Kidney (tissue), 14 donors: ENCODE data around the gene TNNI3K. TPM values are rescaled to one million over a fixed set of nuclear protein-coding genes. Genes with fewer than 3 reads are reported as not detected.

Source experiments
- DNase-seq, 5 donors: peaks; one replicate each; pipeline ENCODE4 v3.0.0-alpha.2; 2013 to 2020
- FAIRE-seq: peaks from 2 replicates; lab custom pipeline; 2012; peaks lifted over from hg19 to GRCh38; lab: Jason Lieb, UNC
- H3K27ac ChIP-seq, 2 donors: one replicate each; pipeline ENCODE4 v1.7.0; 2013; ENCODE audit warnings: low read depth in 2 of 2, low read length in 2 of 2, inconsistent platforms in 1 of 2
- H3K27me3 ChIP-seq: one replicate; pipeline ENCODE4 v1.7.1; 2013; ENCODE audit warnings: low read length, inconsistent platforms; ENCODE audit not compliant: control insufficient read depth, insufficient read depth
- H3K36me3 ChIP-seq, 3 donors: one replicate each; pipeline versions ENCODE4 v1.7.0 to v1.7.1; 2013; ENCODE audit warnings: low read length in 3 of 3, control low read depth in 1 of 3, inconsistent platforms in 1 of 3; ENCODE audit not compliant: insufficient read depth in 3 of 3, control insufficient read depth in 2 of 3
- H3K4me1 ChIP-seq, 3 donors: one replicate each; pipeline versions ENCODE4 v1.7.0 to v1.7.1; 2013; ENCODE audit warnings: low read length in 3 of 3, inconsistent platforms in 1 of 3, low read depth in 1 of 3; ENCODE audit not compliant: control insufficient read depth in 2 of 3, insufficient read depth in 2 of 3
- H3K4me3 ChIP-seq, 3 donors: one replicate each; pipeline versions ENCODE4 v1.7.0 to v1.8.1; 2013; ENCODE audit warnings: low read length in 3 of 3, control low read depth in 1 of 3, inconsistent platforms in 1 of 3
- H3K9ac ChIP-seq, 3 donors: one replicate each; pipeline versions ENCODE4 v1.7.0 to v1.7.1; 2013; ENCODE audit warnings: low read length in 3 of 3, control low read depth in 1 of 3, inconsistent platforms in 1 of 3
- H3K9me3 ChIP-seq, 3 donors: one replicate each; pipeline versions ENCODE4 v1.7.0 to v1.7.1; 2013; ENCODE audit warnings: low read length in 3 of 3, control low read depth in 1 of 3, inconsistent platforms in 1 of 3; ENCODE audit not compliant: control insufficient read depth in 2 of 3, insufficient read depth in 1 of 3
- intact Hi-C: fragments of 100-400 bp; cut with DNase I; formaldehyde crosslinking; loops from one replicate; pipeline ENCODE4 v1.11.1; 2022
- polyA plus RNA-seq: library from polyadenylated mRNA; stranded (reverse); fragments of 350-450 nt; fragmentation: Illumina TruSeq; extraction: RNeasy Lipid Tissue Mini Kit (QIAGEN cat#74804); gene quantifications from one replicate; pipeline ENCODE4 v1.2.3, GENCODE V29; 2014; ENCODE audit warnings: low read depth, low replicate concordance; ENCODE audit not compliant: insufficient read depth
- total RNA-seq: library from RNA; stranded (reverse); fragmentation: NEBNext Ultra II Directional; extraction: Animal tissue kit (Norgen Biotek cat#: 25700); gene quantifications from one replicate; pipeline ENCODE4 v1.2.1, GENCODE V29; 2021
- TF ChIP-seq, protein P1 (sequence below): IDR thresholded peaks from 3 replicates; pipeline ENCODE4 v1.5.1; 2012; ENCODE audit warnings: mild to moderate bottlenecking, moderate library complexity, borderline replicate concordance; ENCODE audit not compliant: insufficient read depth; ENCODE audit errors: extremely low read depth
- donor health status: control.
- donor health status: control.
- donor health status: control.
- donor health status: control.
- donor health status: control.
- donor health status: DM: yes; HTN: yes; CAD: no.
- donor health status: Normal renal cell carcinoma (clear cell type).

Gene TNNI3K
- total and polyA plus RNA-seq, 2 donors from 2014 or later = 1.4 to 2.2 TPM

DNA sequence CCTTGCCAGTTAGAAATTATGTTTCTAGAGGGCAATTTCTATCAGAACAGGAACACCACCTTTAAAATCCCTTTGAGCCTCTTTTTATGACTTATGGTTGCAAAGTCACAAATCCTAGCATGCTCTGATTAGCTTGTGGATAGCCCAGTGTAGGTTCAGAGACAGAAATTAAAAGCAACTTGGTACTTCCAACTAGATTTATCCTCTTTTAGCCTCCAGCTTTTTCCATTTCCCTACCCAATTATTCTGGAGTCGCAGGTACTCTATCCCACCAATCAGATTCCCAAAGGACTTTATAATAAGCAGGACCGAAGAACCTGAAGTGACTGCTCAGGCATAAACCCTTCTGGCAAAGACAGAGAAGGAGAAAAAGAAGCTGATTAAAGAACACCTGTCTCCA lies 310.6 kb downstream of the TNNI3K start:
- no peak for DNase-seq
- H3K36me3 ChIP-seq = no peaks in the 10 kb centered on the region
- no peak overlapping the region for H3K4me3 ChIP-seq
- TF ChIP-seq, protein P1, sequence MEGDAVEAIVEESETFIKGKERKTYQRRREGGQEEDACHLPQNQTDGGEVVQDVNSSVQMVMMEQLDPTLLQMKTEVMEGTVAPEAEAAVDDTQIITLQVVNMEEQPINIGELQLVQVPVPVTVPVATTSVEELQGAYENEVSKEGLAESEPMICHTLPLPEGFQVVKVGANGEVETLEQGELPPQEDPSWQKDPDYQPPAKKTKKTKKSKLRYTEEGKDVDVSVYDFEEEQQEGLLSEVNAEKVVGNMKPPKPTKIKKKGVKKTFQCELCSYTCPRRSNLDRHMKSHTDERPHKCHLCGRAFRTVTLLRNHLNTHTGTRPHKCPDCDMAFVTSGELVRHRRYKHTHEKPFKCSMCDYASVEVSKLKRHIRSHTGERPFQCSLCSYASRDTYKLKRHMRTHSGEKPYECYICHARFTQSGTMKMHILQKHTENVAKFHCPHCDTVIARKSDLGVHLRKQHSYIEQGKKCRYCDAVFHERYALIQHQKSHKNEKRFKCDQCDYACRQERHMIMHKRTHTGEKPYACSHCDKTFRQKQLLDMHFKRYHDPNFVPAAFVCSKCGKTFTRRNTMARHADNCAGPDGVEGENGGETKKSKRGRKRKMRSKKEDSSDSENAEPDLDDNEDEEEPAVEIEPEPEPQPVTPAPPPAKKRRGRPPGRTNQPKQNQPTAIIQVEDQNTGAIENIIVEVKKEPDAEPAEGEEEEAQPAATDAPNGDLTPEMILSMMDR = no peak
- H3K27me3 ChIP-seq = no peaks in the 10 kb centered on the region
- H3K9me3 ChIP-seq = no peaks in the 10 kb centered on the region
- H3K9ac ChIP-seq = no peak overlapping the region
- intact Hi-C loops = no loop called here
- no peaks in the 10 kb centered on the region for H3K4me1 ChIP-seq
- H3K27ac ChIP-seq = no peak overlapping the region
- FAIRE-seq = no peak

DNA sequence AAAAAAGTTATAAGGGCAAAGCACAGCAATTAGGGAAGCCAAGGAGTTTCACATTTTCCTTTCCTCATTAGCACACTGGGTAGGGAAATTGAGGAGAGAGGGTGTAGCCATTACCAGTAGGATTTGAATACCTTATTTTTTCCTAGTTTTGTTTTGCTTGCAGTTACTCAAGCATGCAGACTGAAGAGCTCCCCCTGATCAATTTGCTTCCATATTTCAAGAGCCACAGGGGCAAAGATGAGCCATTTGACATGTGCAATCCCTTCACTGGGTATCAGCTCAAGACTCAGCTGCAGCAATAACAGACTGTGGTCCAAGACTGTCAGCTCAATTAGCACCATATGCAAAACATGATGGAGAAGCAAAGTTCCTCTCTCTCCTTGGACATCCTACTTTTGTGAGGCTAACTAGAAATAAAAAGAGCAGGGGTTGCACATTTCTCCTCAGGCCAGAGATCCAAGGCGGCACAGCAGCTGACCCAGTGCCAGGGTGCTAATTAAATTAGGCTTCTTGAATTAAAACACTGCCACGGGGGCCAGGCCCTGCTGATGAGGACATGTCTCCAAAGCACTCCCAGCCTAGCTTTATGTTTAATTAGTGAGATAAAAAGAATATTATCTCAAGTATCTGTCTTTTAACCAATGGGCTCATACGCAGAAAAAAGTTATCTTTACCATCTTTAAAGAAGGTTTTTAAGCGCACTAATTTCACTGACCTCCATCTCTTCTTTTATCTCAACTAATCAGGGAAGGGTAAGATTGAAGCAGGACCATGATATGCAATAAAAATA lies 314.0 kb downstream of the TNNI3K start:
- DNase-seq (no peak), FAIRE-seq (no peak)
- Histone ChIP-seq H3K27ac (no peak overlapping the region), H3K4me1 (no peaks in the 10 kb centered on the region), H3K9ac (no peak overlapping the region), H3K9me3 (no peaks in the 10 kb centered on the region), H3K36me3 (no peaks in the 10 kb centered on the region), H3K27me3 (no peaks in the 10 kb centered on the region), H3K4me3 (no peak overlapping the region)
- TF ChIP-seq, protein P1 = no peak
- intact Hi-C loops = no loop called here

DNA sequence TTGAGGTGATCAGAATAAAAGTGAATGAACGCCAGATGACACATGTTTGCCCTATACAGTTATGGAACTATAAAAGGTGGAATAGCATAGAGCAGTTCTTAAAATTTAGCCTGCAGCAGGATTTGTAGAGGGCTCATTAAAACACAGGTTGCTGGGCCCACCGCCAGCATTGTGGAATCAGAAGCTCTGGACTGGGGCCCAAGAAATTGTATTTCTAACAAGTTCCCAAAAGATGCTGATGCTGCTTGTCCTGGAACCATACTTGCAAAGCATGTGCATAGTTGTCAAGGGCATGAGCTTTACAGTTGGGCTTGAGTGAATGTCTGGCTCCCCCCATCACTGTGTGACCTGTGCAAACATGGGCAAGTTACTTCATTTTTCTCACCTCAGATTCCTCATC lies 314.7 kb downstream of the TNNI3K start:
- Histone ChIP-seq H3K9me3 (no peaks in the 10 kb centered on the region), H3K4me1 (no peaks in the 10 kb centered on the region), H3K36me3 (no peaks in the 10 kb centered on the region), H3K27ac (no peak overlapping the region), H3K9ac (no peak overlapping the region), H3K4me3 (no peak overlapping the region), H3K27me3 (no peaks in the 10 kb centered on the region)
- TF ChIP-seq, protein P1 = no peak
- DNase-seq = no peak
- FAIRE-seq = no peak
- intact Hi-C loops = no loop called here
